ENCODE data around the gene ARMCX6.
"Not testable (repeated sequence)": the region's sequence is repeated elsewhere in the genome, so short reads cannot be mapped to it uniquely, and the experiment has no call there.

Gene ARMCX6
- total RNA-seq: 6.8 to 13.1 (median 9.3) reads per million in 4 donors

DNA sequence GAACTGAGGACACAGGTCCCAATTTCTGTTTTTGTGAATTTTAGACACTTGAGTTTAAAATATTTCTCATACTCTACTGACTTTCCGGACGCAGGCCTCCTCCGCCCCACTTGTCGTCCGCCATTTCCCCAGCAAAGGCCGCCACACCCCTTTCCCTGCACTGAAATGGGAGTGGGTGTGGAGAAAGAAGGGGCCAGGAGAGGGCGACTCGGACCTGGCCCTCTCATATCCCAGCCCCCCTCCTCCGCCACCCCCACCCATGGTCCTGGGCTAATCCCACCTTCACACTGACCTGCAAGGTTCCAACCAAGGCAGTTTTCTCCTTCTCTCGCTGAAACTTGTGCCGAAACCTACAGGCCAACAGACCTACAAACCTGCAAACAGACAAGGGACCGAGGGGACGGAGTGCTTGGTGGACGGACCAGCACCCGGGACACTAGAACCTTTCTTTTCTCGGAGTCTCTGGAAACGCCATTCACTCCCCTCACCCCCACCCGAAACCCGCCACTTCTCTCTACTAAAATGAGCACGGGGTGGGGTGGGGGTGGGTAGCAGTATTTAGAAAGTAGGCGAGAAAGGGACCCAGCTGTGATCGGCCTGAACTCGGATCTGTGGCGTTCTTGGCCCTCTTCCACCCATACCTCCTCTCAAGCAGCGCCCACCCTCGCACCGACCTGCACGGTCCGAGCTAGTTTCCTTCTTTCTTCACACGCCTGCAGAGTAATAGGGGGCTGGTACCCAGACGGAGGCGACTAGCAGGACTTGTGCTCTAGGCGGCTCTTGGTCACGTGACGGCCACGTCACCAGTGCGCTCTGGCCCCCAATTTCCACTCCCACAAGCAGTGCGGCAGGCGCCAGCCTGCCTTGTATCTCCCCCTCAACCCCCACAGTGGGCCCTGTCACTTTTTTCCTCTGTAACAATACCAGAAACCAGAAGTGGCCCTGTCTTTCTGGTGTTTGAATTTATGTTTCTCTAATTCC, at the start of gene ARMCX6:
Gene ARMCX6 (minus strand): TSS at position 790 of the 981 bp plus-strand sequence. CDS start 1,380 bp downstream, outside the sequence.
- peak; percentile 50 to 78 (median 65) for DNase-seq

DNA sequence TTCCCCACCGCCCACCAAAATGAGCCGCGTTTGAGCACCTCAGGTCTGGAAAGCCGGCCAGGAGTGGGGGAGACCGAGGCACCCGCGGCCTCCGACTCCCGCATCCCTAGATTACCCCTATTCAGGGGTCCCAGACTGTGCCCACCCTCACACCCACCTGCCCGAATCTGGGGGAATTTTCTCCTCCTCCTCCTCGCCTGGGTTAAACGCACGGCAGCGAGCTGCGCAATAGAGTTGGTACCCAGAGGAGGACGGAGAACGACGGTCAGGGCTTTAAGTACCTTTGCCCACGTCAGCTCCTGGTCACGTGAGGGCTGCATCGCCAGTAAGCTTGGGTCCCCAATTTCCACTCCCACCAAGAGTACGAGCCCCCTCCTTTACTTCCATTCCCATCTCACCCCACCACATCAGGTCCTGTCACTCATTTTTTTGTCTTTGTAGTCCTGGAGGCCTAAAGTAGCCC, 41.8 kb upstream of the ARMCX6 start, which contains the start of gene ARMCX2:
Gene ARMCX2 (minus strand): TSS at position 250 of the 463 bp plus-strand sequence. CDS start 2,262 bp downstream, outside the sequence.
- no peak for DNase-seq

DNA sequence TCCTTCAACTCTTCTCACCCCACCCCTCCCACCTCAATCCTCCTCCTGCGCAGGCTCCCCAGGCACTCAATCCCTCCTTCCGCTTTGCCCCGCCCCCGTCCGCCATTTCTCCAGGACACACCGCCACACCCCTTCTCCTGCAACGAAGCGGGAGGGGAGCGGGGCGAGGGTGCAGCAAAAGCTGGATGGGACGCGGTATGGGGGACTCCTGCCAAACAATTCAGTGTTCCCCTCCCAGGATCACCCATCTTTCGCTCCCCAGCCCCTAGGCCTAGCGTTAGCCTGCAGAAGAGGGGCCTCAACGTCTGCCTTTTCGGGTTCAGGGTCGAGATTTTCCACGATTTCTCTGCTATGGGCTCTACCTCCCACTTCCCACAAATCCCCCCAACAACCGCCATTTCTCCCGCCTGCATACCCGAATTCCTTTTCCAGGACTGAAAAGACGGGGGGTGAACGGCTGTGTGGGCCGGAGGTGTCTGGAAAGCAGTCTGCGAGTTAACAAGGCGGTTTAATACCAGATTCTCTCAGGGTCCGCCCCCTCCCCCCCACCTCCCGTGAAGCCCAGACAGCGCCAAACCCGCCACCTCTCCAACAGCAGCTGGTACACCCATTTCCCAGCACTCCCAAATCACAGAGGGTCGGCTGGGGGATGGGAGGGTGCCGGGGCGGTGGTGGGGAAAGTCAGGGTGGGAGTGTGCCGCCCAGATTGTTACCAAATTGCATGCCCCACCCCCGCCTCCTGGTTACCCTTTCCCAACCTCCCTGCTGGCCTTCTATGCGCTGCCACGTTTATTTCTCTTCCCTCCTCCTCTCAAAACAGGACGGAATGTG, 41.1 kb upstream of the ARMCX6 start:
- peak; percentile 13 to 56 (median 38) for DNase-seq

DNA sequence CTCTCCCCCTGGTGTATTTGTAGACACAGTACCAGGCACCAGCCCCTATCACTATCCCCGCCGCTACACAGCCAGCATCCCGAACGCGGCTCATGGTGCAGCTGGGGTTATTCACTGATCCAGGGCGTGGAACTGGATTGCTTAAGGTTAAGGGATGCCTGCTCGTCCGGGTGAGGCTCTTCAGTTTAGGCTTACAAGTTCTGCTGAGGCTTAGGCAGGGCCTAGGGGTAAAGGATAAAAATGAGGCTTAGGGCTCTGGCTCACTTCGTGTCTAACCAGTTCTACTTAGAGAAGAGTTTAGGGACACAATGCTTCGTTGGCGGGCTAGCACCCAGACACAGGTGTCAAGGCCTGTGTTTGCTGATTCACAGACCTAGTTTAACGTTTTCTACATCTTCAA, 39.7 kb upstream of the ARMCX6 start:
- no peak for DNase-seq

DNA sequence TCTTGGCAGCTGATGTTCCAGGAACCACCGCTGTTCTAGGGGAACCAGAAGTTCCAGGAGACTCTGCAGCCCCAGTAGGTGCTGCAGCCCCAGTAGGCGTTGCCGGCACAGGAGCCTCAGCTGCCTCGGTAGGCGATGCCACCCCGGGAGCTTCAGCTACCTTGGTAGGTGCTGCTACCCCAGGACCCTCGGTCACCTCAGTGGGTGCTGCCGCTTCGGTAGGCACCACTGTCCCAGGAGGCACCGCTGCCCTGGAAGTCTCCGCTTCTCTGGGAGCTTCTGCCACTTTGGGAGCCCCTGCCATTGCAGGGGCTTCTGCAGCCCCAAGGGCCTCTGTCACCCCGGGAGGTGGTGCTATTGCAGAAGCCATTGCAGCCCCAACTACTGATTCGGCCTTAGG, 39.0 kb upstream of the ARMCX6 start:
- no peak for DNase-seq

DNA sequence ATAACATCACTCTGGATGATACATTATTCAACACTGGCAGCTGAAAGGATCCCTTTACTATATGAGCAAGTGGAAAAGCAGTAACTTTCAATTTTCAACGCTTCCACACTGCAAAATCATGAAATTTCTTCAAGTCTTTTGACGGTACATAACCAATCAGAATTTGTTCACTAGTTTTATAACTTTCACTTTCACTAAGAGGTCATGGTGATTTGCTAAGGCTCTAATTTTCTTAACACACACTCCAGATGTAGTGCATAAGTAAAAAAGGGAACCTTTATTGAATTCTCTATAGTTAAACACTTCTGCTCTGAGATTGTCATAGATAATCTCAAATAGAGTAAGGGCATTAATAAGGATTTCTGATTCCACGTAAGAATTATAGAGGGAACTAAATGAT, 37.7 kb upstream of the ARMCX6 start:
- no peak for DNase-seq

DNA sequence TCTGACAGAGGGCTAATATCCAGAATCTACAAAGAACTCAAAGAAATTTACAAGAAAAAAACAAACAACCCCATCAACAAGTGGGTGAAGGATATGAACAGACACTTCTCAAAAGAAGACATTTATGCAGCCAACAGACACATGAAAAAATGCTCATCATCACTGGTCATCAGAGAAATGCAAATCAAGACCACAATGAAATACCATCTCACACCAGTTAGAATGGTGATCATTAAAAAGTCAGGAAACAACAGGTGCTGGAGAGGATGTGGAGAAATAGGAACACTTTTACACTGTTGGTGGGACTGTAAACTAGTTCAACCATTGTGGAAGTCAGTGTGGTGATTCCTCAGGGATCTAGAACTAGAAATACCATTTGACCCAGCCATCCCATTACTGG, 29.9 kb upstream of the ARMCX6 start:
- not testable (repeated sequence) for DNase-seq

- no peak for DNase-seq
Measured at GRCh38 chrX:101642093-101642492, 24.3 kb upstream of the ARMCX6 start.

GRCh38 chrX:101639583-101639982, 21.8 kb upstream of the ARMCX6 start:
- no peak for DNase-seq

- DNase-seq: no peak
Measured at GRCh38 chrX:101619364-101619763, 1.6 kb upstream of the ARMCX6 start.

DNA sequence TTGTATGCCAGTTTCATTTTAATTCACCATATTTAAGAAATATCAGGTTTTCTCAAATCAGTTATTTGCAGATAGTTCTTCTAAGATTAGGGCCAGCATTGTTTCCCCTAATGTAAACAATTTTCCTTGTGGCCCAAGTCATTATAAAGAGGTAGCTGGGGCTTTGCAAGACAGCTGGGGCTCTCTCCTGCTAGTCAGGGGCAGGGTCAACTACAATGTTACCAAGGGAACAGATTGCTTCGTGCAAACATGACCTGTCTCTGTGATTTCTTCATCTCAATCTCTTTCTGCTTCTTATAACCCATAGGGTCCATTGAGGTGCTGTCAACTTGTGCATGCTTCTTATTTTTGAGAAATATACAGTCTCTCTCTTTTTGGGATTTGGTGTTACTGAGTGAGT, 12.1 kb downstream of the ARMCX6 start:
- no peak for DNase-seq

DNA sequence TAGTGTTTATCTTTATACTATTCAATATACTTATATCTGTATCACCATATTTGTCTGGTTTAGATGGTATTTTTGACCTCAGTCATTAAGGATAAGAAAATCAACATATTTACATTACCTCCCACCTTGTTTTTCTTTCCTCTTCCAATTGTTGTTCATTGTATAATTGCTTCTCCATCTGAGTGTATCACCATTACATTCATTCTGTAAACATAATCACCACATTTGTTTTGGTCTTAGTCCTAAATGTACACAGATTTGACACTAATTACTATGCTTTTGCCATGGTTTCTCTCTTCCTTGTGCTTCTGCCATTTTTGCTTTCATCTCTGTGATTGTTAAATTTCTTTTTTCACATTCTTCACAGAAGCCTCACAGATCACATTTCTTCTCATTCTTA, 12.7 kb downstream of the ARMCX6 start:
- DNase-seq: no peak

DNA sequence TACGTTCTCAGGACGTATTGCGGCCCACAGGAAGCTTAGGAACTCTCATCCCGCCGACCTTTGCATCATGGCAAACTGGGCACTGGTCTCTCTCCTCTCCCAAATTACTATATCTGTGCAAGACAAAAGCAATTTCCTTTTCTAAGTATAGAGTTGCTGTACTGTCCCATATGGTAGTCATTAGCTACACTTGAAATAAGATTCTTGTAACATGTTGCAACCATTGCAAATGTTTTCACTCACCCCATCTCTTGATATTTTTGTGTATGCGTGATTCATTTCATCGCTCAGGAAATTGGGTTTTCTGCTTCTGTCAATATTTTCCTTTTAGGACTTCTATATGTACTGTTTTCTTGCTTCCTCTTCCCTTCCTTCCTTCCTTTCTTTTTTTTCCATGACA, 15.7 kb downstream of the ARMCX6 start:
- no peak for DNase-seq

DNA sequence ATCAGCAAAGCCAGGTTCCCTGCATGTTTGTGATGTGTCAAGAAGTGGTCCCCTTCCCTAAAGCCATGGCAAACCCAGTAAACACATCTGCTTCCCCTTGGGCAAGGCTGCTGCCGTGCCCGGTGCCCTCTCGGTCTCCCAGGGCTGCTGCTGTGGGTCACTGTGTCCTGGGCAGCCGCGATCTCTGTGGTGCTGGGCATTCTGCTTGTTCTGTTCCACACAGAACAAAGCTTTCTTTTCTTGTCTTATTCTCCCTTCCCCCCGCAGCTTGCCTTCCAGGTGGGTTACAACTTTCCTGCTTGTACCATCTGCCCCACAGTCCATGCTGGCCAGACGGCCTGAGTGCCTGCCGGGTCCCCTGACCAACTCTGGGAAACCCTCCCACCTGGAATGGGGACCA, 18.2 kb downstream of the ARMCX6 start:
- DNase-seq: not testable (repeated sequence)

GRCh38 chrX:101595739-101596419, 21.9 kb downstream of the ARMCX6 start:
- DNase-seq: peak in 3 of 5 donors; percentile 21 to 39 (median 26)

All from T-helper 1 cell (primary cell).